GM18498 (cell line): ENCODE measurements around the gene DIP2A.

ENCODE experiments used
- ATAC-seq: cut with Tn5 transposase; IDR thresholded peaks from one replicate; pipeline ENCODE4 v1.9.1; 2021; ENCODE audit warnings: mild to moderate bottlenecking, moderate library complexity; ENCODE audit not compliant: unreplicated experiment

Gene DIP2A

GRCh38 chr21:46458315-46459023, at the start of gene DIP2A:
TSS of gene DIP2A (plus strand) at chr21:46458891. CDS start at chr21:46459132, 241 bp downstream.
- ATAC-seq: peak; percentile 92

DNA sequence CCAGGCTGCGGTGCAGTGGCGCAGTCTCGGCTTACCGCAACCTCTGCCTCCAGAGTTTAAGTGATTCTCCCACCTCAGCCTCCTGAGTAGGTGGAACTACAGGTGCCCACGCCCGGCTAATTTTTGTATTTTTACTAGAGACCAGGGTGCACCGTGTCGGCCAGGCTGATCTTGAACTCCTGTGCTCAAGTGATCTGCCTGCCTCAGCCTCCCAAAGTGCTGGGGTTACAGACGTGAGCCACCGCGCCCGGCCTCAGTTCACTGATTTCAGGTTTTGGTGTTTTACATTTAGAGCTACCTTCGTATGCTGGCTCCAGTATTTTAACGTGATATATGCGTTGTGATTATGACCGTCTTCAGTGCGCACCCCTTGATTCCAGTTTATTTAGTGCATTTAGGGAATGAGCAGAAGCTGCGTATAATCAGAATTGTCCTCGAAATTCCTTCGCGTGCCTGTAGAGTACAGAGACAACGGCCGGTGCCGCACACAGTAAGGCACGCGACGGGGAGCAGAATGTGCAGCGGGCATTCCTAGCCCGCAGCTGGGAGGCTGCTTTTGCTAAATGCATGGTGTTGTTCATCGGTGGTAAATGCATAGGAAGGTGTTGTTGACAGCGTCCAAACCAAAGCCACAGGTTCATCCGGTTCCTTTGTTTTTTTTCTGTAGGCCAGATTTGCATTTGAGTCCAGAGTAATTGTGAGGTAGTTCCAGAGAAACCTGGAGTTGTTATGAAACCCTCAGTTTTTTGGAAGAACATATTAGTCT, 48.9 kb upstream of the DIP2A start:
- ATAC-seq: no peak

GRCh38 chr21:46410516-46410915, 48.2 kb upstream of the DIP2A start:
- no peak for ATAC-seq

DNA sequence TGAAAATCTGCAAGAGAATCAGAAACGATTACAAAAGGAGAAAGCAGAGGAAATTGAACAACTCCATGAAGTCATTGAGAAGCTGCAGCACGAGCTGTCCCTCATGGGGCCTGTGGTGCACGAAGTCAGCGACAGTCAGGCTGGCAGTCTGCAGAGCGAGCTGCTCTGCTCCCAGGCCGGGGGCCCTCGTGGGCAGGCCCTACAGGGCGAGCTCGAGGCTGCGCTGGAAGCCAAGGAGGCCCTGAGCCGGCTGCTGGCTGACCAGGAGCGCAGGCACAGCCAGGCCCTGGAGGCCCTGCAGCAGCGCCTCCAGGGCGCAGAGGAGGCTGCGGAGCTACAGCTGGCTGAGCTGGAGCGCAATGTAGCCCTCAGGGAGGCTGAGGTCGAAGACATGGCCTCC, 47.5 kb upstream of the DIP2A start:
- ATAC-seq: no peak

DNA sequence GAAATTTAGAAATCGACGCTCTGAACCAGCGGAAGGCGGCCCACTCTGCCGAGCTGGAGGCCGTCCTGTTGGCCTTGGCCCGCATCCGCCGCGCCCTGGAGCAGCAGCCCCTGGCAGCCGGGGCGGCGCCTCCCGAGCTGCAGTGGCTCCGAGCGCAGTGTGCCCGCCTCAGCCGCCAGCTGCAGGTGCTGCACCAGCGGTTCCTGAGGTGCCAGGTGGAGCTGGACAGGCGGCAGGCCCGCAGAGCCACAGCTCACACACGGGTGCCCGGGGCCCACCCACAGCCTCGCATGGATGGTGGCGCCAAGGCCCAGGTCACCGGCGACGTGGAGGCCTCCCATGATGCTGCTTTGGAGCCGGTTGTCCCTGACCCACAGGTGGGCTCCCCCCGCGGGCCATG, 47.0 kb upstream of the DIP2A start:
- no peak for ATAC-seq

DNA sequence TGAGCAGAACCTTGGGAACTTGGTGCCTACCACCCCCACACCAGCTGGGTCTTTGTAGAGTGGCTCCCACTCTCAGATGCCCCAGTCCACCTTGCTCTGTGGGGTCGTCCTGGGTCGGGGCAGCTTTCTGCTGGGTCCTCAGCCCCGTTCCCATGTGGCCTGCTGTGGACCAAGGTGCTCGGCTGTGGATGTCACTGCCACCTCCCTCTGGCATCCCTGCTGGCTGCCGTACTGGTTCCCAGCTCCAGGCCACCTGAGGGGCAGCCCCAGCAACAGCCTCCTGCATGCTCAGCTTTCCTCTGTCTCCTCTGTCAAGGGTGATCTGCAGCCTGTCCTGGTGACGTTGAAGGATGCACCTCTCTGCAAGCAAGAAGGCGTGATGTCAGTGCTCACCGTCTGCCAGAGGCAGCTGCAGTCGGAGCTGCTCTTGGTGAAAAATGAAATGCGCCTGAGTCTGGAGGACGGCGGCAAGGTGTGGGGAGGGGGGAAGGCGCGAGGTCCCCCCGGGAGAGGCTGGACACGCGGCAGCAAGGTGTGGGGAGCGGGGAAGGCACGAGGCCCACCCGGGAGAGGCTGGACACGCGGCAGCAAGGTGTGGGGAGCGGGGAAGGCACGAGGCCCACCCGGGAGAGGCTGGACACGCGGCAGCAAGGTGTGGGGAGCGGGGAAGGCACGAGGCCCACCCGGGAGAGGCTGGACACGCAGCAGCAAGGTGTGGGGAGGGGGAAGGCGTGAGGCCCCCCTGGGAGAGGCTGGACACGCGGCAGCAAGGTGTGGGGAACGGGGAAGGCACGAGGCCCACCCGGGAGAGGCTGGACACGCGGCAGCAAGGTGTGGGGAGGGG, 45.9 kb upstream of the DIP2A start:
- ATAC-seq: no peak

DNA sequence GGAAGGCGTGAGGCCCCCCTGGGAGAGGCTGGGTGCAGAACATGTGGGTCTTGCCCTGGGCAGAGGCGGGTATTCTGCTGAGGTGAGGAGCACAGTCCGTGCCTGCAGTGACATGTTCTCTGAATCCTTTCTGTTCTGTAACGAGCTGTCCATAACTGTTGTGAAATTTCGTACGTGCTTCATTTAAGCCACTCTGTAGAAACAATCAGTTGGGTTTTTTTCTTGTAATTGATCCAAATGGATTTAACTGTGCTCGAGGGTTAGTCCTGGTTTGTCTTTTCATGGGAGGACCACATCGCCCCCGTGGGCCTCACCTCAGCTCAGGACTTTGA, 45.4 kb upstream of the DIP2A start:
- ATAC-seq: no peak

DNA sequence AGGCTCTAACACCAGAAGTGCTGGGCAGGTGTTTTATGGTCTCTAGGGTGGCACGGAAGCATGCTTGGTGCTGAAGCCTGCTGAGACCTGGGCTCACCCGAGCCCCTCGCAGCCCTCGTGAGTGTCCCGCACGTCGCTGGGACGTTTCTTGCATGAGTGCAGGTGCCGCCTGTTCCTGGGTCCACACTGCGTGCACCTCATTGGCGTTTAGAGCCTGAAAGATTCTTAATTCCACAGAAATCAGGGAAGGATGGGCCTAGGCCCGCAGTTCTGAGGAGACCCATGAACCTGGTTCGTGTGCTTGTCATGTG, 43.8 kb upstream of the DIP2A start:
- no peak for ATAC-seq

DNA sequence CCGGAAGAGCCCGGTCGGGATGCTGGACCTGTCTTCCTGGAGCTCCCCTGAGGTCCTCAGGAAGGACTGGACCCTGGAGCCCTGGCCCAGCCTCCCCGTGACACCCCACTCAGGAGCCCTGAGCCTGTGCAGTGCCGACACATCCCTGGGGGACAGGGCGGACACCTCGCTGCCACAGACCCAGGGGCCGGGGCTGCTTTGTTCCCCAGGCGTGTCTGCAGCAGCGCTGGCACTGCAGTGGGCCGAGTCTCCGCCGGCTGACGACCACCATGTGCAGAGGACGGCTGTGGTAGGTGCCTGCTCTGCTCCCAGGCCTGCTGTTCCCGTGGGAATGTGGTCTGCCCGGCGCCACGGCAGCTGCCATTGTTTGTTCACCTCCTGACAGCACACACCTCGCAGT, 42.1 kb upstream of the DIP2A start:
- no peak for ATAC-seq

GRCh38 chr21:46418265-46418946, 40.3 kb upstream of the DIP2A start:
- no peak for ATAC-seq

GRCh38 chr21:46420241-46421190, 38.2 kb upstream of the DIP2A start:
- no peak for ATAC-seq

- no peak for ATAC-seq
These were observed 37.4 kb upstream of the DIP2A start for GRCh38 chr21:46421191-46421750.

GRCh38 chr21:46421756-46422555, 36.7 kb upstream of the DIP2A start:
- ATAC-seq: no peak

- ATAC-seq: no peak
These were observed 36.0 kb upstream of the DIP2A start for GRCh38 chr21:46422636-46423241.

DNA sequence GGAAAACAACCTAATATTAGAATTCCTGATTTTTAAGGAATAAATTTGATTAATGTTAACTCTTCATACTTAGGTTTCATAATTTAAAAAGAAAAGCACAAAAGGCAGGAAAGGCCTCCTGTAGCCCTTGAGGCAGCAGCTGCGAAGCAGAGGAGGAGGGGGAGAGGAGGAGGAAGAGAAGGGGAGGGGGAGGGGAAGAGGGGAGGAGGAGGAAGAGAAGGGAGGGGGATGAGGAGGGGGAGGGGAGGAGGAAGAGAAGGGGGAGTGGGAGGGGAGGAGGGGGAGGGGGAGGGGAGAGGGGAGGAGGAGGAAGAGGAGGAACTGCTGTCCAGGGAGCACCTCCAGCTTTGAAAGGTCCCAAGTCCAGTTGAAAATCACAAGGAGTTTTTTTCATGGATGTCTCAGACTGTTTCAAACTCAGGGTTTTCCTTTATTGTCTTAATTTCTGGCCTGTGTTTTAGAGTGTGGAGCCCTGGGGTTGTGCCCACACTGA, 35.1 kb upstream of the DIP2A start:
- no peak for ATAC-seq

- no peak for ATAC-seq
These were observed 34.6 kb upstream of the DIP2A start for GRCh38 chr21:46424039-46424591.

DNA sequence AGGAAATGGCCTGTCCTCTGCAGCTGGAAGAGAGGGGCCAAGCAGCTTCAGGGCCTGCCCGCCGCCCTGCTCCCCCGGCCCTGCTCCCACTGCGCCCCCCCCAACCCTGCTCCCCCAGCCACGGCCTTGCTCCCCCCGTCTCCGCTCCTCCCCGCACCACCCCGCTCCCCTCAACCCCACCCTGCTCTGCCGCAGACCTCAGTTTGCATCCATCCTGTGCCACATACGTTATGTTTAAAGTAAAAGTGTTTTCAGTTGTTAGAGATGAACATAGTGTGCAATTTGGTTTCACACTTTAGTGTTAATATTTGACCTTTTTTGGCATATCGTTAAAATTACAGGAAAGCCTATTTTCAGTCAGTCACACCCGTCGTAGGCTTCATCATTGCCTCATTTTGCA, 34.1 kb upstream of the DIP2A start:
- no peak for ATAC-seq

DNA sequence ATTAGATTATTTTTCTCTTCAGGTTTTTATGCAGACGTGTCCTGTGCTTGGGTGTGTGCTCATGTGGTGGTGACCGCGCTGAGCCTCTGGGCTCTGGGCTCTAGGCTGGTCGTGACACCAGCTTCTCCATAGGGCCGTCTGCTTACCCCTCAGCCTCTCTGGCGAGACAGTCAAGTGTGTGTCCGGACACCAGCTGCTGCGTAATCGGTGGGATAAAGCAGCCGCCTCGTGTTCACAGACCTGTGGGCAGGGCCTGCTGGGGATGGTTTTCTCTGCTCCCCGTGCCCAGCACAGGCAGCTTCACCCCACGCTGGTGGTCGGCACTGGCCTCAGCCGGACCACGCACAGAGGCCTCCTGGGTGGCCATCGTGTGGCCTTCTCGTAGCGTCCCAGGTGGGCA, 33.6 kb upstream of the DIP2A start:
- no peak for ATAC-seq
